Nephron (organoid): ENCODE measurements around the gene GFI1B.

Experiments
- H3K27ac Mint-ChIP-seq, 3 experiments: 2 replicates each; pipeline ENCODE4 v1.8.0; 2020; ENCODE audit warnings: mixed read lengths in 3 of 3, mild to moderate bottlenecking in 2 of 3, moderate library complexity in 1 of 3
- H3K27me3 Mint-ChIP-seq: 2 replicates; pipeline ENCODE4 v1.8.0; 2021; ENCODE audit warnings: low read depth, mild to moderate bottlenecking, moderate library complexity, mixed read lengths
- H3K36me3 Mint-ChIP-seq: 2 replicates; pipeline ENCODE4 v1.8.0; 2020; ENCODE audit warnings: low read depth, mixed read lengths
- H3K4me1 Mint-ChIP-seq: 2 replicates; pipeline ENCODE4 v1.8.0; 2020; ENCODE audit warnings: mixed read lengths
- H3K4me3 Mint-ChIP-seq, 3 experiments: 2 replicates each; pipeline ENCODE4 v1.8.0; 2020; ENCODE audit warnings: mild to moderate bottlenecking in 3 of 3, mixed read lengths in 3 of 3, moderate library complexity in 2 of 3
- H3K9me3 Mint-ChIP-seq: 2 replicates; pipeline ENCODE4 v1.8.0; 2020; ENCODE audit warnings: mixed read lengths
- CTCF ChIP-seq, 3 experiments: fragments of 200-600 bp; sonication (generic); IDR thresholded peaks; one replicate each; pipeline ENCODE4 v1.5.0; 2021; ENCODE audit warnings: antibody characterized with exemption in 3 of 3; ENCODE audit not compliant: unreplicated experiment in 3 of 3

GFI1B gene

DNA sequence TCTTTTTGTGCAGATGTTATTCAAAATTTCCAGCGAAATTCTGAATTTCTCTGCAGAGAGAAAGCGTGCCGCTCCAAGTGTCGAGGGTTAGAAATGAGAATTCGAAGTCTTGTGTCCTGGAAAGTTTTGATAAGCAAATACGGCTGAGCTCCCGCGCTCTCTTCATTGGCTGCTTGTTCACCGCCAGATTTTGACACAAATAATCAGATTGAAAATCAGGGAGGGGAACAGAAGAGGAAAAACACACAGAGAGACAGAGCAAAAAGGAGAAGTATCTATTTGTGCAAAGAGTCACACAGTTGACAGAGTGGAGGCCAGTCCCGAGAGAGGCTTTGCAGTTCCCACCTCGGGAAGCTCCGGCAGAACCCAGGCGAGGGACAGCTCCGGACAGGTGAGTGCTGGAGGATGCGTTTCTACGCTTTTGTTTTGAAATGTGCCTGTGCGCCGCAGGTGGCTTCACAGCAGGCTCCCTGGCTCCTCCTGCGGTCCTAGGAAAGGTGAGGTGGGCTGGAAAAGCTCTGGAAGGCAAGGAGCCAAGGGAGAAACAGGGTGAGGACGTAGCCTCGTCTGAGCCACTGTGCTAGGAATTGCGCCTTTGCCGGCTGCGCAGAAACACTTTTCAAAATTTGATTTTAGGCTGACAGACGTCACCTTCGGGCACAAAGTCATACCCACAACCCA is at the start of gene GFI1B:
Gene GFI1B (plus strand): TSS at position 244 of the 681 bp plus-strand sequence. CDS start 7,985 bp downstream, outside the sequence.
- TF ChIP-seq CTCF (IDR thresholded peaks at IDR 0.05; ENCODE audit: unreplicated experiment in 3 of 3): no peak
- H3K36me3 Mint-ChIP-seq: no peaks in the 10 kb centered on the region
- no peak within 1 kb of the TSS for H3K4me3 Mint-ChIP-seq
- H3K27me3 Mint-ChIP-seq: peaks cover 66% of the 10 kb centered on the region
- peaks cover 15% of the 10 kb centered on the region for H3K4me1 Mint-ChIP-seq
- peak within 1 kb of the TSS in 2 of 3 experiments; percentile 7 to 57 for H3K27ac Mint-ChIP-seq
- no peaks in the 10 kb centered on the region for H3K9me3 Mint-ChIP-seq

DNA sequence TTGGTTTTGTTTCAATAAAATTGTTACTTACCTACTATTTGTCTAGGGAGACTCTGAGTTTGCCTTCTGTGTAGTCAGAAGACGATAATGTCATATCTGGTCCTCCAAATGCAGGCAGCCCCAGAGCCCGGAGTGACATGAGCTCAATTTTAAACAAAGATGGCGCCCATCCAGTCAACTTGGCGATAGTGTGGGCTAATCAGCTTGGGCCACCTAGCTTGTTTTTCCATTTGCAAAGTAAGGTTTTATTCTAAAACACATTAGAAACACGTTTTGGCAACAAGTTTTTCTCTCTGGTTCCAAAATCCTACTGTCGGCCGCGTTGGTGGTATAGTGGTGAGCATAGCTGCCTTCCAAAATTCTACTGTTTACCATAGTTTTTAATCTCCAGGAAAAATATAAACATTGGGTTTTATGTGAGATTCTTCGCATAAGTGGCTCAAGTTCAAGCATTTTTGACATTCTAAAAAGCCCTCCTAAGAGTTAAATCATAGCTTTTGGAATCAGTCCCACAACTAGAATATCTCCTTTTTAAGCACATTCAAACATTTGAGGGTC is 47.2 kb upstream of the GFI1B start:
- no peak for TF ChIP-seq CTCF (IDR thresholded peaks at IDR 0.05; ENCODE audit: unreplicated experiment in 3 of 3)
- Mint-ChIP-seq H3K36me3 (peaks cover 44% of the 10 kb centered on the region), H3K4me3 (no peak overlapping the region), H3K9me3 (no peaks in the 10 kb centered on the region), H3K27me3 (no peaks in the 10 kb centered on the region), H3K4me1 (peaks cover 15% of the 10 kb centered on the region), H3K27ac (no peak overlapping the region)

GRCh38 chr9:132935026-132935425 is 43.5 kb upstream of the GFI1B start:
- Mint-ChIP-seq H3K4me1 (peaks cover 32% of the 10 kb centered on the region), H3K27me3 (no peaks in the 10 kb centered on the region), H3K36me3 (peaks cover 29% of the 10 kb centered on the region), H3K4me3 (no peak overlapping the region), H3K27ac (peak overlapping the region in 1 of 3 experiments; percentile 47), H3K9me3 (no peaks in the 10 kb centered on the region)
- no peak for TF ChIP-seq CTCF (IDR thresholded peaks at IDR 0.05; ENCODE audit: unreplicated experiment in 3 of 3)

DNA sequence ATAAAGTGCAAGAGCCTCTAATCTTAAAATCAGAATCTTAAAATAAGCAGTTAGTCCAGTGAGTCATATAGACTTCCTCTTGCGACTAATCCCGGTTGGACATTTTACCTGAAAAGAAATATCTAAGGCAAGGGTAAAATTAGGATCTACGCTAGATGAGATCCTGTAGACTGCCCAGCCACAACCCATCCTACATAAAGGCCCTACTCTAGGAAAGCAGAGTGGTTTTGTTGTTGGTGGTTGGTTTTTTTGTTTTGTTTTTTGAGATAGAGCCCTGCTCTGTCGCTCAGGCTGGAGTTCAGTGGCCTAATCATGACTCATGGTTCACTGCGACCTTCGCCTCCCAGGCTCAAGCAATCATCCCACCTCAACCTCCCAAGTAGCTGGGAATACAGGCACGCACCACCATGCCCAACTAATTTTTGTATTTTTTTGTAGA is 41.0 kb upstream of the GFI1B start:
- H3K4me1 Mint-ChIP-seq: peaks cover 46% of the 10 kb centered on the region
- no peak overlapping the region for H3K4me3 Mint-ChIP-seq
- TF ChIP-seq CTCF (IDR thresholded peaks at IDR 0.05; ENCODE audit: unreplicated experiment in 3 of 3): no peak
- peaks cover 19% of the 10 kb centered on the region for H3K36me3 Mint-ChIP-seq
- no peak overlapping the region for H3K27ac Mint-ChIP-seq
- no peaks in the 10 kb centered on the region for H3K9me3 Mint-ChIP-seq
- no peaks in the 10 kb centered on the region for H3K27me3 Mint-ChIP-seq

DNA sequence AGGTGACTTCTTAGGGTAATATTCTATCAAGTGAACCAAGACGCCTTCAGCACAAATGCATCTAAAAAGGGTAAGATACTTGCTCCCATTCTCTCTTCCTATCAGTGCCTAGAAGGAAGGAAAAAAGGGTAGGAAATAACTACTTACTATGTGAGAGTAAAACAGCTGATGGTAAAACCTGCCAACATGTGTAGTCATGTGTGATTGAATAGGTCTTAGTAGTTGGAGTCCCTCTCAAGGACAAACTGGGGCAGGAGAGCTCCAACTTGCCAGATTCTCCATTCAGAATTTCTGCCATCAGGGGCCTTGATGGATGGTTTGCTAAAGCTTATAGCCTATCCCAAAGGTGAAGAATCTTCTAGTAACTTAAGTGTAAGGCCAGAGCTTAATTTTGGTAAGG is 39.3 kb upstream of the GFI1B start:
- H3K36me3 Mint-ChIP-seq: peaks cover 8% of the 10 kb centered on the region
- H3K27me3 Mint-ChIP-seq: no peaks in the 10 kb centered on the region
- no peak overlapping the region for H3K4me3 Mint-ChIP-seq
- no peak for TF ChIP-seq CTCF (IDR thresholded peaks at IDR 0.05; ENCODE audit: unreplicated experiment in 3 of 3)
- no peak overlapping the region for H3K27ac Mint-ChIP-seq
- H3K9me3 Mint-ChIP-seq: no peaks in the 10 kb centered on the region
- peaks cover 60% of the 10 kb centered on the region for H3K4me1 Mint-ChIP-seq
